GM18907 (cell line): ENCODE measurements around the gene SOX10.

Experiments used
- ATAC-seq: cut with Tn5 transposase; IDR thresholded peaks from one replicate; pipeline ENCODE4 v1.9.1; 2021; ENCODE audit warnings: mild to moderate bottlenecking, moderate library complexity; ENCODE audit not compliant: unreplicated experiment

The SOX10 gene

DNA sequence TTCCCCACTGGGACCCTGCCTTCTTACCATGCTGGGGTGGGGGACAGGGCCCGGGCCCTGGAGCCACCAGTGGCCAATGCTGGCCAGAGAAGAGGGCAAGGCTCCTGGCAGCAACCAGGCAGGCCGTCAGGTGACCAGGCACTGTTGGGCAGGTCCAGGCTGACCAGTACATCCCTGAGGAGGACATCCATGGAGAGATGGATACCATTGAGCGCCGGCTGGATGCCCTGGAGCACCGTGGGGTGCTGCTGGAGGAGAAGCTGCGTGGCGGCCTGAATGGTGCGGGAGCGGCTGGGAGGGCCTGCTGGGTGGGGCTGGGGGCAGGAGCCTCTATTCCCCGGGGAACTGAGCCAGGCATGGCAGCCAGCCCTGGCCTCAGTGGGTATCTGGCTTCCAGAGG, 52.0 kb downstream of the SOX10 start:
- ATAC-seq: no peak

DNA sequence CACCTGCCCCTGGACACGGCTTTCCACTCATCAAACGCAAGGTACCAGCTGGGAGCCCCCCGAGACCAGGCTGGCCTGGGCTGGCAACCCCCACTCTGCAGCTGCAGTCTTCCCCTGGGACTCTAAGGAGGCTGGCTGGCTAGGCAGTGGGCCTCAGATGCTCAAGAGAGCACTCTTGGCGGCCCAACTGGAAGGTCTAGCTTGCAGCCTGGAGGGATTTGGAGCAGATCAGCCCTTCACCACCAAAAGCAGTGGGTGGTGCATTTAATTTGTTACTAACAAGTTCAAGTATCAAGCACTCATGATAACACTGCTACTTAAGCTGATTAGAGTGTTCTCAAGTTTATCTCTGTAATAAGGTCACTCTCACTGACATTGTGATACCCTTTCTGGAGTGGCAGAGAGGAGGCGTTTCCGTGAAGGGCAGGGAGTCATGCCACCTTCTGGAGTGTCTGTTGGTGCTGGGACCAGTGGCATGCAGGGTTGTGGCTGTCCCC, 52.4 kb downstream of the SOX10 start:
- ATAC-seq: no peak

DNA sequence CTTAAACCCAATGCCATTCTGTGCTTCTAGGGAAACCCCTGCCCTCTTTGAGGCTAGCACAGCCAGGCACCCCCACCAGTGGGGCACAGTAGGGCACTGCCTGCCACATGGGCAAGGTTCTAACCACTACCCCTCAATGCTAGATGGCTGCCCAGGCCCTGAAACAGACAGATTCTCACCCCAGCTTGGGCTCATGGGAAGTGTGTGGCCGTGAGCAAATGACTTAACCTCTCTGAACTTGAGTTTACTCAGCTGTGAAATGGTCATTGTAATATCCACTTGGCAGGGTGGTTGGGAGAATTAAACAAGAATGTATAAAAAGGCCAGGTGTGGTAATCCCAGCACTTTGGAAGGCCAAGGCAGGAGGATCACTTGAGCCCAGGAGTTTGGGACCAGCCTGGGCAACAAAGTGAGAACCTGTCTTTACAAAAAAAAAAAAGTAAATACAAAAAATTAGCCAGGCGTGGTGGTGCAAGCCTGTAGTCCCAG, 53.4 kb downstream of the SOX10 start:
- no peak for ATAC-seq

DNA sequence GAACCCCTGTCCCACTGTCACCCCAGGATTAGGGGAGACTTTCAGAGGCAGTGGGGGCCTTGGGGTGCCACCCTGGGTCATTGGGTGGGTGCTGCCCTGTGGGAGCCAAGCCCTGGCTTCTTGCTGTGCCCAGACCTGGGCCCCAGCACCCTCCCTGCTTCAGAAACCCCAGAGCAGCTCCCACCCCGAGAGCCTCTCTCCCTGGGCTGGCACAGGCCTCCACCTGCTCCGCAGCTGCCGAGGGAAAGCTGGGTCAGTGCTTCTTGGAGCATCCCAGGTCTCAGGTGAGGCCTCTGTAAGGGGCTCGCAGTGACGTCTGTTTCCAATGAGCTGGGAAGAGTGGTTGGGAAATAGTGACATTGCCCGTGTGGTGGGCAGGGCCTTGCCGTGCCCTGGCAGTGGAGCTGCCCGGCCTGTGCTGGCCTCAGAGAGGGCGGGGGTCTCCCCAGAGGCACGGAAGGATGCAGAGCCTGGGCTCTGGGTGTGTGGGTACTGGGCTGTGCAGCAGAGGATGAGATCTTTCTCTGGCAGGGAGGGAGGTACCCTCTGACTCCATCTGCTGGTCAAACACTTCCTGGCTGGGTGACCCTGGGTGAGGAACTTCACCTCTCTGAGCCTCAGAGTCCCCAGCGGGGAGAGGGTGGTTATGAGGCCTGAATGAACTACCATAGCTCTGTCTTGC, 53.9 kb downstream of the SOX10 start:
- no peak for ATAC-seq

DNA sequence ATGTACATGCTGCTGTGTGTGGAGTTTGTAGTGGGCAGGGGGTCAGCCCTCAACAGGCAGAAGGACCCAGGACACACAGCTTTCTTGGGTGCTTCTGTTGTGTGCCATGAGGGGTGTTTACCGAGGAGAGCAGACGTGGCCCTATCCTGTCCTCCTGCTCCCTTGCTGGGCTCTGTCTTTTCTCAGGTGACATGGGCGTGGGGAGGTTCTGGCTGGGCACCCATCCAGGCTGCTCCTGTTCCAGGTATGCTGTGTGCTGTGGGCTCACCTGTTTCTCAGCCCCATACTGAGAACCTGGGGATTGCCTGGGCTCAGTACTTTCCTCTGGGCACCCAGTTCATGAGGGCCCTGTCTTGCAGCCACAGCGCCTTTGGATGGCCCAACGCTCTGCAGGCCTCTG, 55.0 kb downstream of the SOX10 start:
- ATAC-seq: no peak

DNA sequence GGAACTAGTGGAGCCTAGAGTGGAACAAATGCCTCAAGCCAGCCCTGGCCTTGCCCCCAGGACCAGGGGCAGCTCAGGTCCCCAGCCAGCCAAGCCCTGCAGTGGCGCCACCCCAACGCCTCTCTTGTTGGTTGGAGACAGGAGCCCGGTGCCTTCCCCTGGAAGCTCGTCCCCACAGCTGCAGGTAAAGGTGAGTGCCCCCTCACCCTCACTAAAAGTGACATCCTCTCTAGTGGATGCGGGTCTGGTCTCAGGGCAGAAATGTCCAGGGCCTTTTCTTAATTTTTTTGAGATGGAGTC, 56.8 kb downstream of the SOX10 start:
- ATAC-seq: no peak

DNA sequence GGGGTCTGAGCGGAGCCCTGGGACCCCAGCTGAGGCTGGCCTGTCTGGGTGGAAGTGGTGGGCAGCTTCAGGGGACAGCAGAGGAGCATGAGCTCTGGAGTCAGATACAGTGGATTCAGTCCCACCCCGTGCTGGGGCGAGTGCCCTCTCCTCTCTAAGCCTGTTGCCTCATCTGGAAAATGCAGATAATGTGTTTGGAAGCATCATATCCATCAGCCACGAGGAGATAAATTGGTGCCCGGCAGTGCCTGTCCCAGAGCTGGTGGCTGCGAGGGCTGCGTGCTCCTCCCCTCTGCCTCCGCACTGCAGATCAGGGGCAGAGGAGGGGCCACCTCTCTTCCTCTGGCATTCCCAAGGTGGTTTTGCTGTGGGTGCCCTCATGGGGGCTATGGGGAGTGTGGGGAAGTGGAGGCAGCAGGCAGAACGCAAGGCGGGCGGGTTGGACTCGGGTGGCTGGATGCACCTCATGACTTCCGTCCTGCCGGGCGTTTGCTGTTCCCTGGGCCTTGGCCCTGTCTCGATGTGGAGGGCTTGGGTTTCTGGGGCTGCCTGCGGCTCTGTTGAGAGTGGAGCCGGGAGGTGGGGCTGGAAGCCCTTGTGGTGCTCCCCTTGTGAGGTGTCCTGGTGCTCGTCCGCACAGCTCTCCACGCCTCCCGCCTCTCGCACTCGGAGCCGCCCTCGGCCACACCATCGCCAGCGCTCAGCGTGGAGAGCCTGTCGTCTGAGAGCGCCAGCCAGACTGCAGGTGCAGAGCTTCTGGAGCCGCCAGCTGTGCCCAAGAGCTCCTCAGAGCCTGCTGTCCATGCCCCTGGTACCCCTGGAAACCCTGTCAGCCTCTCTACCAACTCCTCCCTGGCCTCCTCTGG, 57.4 kb downstream of the SOX10 start:
- ATAC-seq: no peak

DNA sequence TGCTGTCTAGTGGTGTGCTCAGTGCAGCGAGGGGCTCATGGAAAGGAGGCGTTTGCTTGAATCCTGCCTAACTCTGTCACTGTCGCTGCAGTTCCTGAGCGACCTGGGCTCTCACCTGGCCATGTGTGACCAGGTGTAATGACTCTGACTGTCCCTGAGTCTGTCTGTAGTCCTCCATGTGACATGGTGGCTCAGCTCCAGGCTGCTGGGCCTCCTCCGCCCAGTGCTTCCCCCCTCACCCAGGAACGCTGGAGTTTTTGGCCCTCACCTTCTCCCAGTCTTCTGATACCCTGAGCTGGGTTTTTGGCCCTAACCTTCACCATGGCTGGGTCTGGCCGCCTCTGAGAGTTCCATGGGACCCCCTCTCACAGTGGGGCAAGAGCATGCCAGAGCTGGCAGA, 58.0 kb downstream of the SOX10 start:
- no peak for ATAC-seq

DNA sequence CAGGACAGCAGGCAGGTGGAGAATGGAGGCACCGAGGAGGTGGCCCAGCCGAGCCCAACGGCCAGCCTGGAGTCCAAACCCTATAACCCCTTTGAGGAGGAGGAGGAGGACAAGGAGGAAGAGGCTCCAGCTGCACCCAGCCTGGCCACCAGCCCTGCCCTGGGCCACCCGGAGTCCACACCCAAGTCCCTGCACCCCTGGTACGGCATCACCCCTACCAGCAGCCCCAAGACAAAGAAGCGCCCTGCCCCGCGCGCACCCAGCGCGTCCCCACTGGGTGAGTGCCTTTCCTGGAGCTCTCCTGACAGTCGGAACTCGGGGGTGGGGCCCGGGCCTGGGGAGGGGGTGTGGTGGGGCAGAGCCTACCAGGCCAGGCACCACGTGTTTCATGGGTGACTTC, 58.6 kb downstream of the SOX10 start:
- no peak for ATAC-seq

DNA sequence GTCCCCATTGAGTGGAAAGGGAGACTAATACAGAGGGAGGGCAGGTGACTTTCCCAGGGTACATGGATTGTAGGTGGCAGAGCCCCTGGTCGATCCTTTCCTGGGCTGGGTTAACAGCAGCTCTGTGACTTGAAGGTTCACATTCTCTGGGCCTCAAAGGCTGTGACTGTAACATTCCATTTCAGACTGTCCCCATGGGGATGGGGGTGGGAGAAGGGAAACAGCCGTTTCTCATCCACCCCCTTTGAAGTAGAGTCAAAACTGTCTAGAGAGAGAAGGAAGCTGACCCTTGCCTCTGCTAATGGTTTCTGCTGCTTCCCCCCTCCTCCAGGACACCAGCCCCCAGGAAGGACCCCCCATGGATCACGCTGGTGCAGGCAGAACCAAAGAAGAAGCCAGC, 59.0 kb downstream of the SOX10 start:
- no peak for ATAC-seq

DNA sequence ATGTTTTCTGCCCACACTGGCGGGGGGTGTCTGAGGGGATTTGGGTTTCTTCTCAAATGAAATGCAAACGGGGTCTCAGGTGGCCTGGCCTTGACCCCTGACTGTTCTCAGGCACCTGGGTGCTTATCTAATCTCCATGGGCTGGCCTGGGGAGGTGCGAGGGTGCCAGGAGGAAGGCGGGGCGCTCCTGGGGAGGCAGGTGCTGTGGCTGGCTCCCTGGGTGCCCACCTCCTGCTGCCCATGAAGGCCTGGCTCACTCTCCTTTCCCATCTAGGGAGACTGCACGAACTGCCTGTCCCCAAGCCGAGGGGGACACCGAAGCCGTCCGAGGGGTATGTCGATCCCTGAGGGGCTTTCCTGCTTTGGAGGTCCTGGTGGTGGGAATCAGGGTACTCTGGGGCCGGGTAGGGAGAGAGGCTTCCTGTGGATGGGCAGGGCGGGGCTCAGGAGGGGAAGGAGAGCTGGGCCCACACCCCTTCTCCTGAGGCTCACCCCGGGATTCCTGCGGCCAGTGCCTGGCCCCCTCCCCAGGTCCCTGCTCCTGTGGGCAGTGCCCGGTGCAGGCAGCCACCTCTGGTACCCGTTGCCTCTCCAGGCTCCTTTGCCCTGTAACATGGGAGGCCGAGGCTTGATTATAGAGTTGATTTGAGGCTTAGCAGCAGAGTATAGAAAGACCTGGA, 59.8 kb downstream of the SOX10 start:
- ATAC-seq: no peak

DNA sequence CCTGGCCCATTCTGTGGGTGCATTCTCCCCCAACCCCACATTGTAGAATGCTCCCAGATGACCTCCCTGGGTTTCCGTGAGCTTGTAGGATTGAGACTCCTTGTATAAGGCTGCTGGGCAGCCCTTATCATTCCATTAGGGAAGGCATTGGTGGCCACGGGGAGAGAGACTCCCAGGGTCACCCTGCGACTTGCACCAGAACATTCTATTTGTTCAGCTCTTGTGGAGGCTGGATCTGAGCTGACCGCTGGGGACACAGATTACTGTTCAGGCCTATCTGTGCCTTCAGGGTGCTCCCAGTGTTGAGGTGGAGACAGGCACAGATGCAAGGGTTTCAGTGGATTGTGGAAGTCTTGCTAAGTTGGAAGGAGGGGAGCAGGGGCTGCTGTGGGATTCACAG, 60.4 kb downstream of the SOX10 start:
- no peak for ATAC-seq
